HG03571 (cell line): ENCODE data around the gene TYW1.
A peak's percentile ranks its signal among the peaks of the same experiment; 100 is the strongest.
"Not testable (repeated sequence)": the region's sequence is repeated elsewhere in the genome, so short reads cannot be mapped to it uniquely, and the experiment has no call there.

Source experiments
- ATAC-seq: cut with Tn5 transposase; IDR thresholded peaks from one replicate; pipeline ENCODE4 v1.9.1; 2021; ENCODE audit not compliant: unreplicated experiment

TYW1 gene, protein sequence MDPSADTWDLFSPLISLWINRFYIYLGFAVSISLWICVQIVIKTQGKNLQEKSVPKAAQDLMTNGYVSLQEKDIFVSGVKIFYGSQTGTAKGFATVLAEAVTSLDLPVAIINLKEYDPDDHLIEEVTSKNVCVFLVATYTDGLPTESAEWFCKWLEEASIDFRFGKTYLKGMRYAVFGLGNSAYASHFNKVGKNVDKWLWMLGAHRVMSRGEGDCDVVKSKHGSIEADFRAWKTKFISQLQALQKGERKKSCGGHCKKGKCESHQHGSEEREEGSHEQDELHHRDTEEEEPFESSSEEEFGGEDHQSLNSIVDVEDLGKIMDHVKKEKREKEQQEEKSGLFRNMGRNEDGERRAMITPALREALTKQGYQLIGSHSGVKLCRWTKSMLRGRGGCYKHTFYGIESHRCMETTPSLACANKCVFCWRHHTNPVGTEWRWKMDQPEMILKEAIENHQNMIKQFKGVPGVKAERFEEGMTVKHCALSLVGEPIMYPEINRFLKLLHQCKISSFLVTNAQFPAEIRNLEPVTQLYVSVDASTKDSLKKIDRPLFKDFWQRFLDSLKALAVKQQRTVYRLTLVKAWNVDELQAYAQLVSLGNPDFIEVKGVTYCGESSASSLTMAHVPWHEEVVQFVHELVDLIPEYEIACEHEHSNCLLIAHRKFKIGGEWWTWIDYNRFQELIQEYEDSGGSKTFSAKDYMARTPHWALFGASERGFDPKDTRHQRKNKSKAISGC

DNA sequence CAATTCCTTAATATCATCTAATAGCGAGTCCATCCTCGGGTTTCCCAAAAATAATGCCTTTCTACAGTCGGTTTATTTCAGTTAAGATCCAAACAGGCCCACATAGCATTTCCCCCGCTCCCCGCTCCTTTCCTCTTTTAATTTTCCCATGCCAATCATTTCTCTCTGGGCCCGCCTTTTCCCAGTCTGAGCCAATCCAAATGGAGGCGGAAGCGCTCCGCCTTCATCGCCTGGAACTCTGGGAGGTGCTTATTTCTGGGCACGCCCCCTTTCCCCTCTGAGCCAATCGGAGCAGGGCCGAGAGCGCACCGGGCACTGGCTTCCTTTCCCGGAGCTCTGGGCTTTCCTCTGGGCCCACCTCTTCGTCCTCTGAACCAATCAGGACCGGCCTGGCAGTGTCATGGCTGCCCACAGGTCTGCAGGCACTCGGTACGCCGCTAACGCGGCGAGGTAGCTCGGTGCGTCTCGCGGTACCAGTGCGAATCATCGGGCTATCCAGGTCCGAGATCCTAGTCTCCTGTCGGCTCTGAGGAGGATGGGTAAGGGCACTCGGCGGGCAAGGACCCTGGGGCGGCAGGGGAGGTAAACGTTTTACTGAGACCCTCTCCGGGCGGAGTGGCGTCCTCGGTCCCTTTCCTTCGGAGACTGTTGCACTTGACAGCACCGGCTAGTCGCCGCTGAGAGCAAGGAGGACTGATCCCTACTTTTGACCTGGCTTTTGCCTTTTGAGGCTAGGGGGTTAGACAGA lies at the start of gene TYW1:
Gene TYW1 (plus strand): TSS at position 390 of the 748 bp plus-strand sequence. CDS start 146 bp downstream, at position 536.
- ATAC-seq: peak; percentile 87

DNA sequence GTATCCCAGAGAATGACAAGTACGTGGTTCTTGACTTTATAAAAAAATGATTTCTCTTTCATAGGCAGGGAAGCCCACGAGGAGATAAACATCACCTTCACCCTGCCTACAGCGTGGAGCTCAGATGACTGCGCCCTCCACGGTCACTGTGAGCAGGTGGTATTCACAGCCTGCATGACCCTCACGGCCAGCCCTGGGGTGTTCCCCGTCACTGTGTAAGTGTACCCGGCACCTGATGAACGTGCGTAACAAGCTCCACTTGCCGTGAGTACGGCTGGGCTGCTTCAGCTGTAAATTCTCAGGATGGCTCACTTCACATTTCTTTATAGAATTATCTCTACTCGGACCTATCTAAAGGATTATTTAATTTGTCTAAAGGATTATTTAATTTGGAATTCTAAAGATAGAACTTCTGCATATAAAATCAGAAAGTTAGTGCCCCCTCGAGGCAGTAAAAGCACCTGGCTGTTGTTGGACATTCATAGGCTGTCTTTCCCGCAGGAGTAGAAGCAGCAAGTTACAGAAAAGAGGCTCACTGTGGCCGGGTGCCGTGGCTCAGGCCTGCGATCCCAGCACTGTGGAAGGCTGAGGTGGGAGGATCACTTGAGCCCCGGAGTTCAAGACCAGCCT lies 48.0 kb upstream of the TYW1 start:
- no peak for ATAC-seq

DNA sequence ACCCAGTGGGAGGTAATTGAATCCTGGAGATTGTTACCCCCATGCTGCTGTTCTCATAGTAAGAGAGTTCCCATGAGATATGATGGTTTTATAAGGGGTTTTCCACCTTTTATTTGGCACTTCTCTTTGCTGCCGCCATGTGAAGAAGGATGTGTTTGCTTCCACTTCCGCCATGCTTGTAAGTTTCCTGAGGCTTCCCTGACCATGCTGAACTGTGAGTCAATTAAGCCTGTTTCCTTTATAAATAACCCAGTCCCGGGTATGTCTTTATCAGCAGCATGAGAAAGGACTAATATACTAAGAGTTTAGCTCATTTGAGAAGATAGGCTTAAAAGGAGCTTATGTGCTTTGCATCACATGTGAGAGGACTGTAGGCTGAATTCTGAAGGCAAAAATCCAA lies 46.3 kb upstream of the TYW1 start:
- ATAC-seq: no peak

DNA sequence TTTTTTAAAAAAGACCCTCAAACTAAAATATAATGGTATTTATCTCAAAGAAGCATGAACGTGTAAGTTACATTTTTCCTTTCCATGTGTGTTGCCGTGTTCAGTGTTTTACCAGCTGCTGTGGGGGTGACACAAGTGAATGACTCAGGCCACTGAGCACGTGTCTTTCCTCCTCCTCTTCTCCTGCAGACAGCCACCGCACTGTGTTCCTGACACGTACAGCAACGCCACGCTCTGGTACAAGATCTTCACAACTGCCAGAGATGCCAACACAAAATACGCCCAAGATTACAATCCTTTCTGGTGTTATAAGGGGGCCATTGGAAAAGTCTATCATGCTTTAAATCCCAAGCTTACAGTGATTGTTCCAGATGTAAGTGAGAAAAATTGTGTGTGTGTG lies 45.9 kb upstream of the TYW1 start:
- no peak for ATAC-seq

DNA sequence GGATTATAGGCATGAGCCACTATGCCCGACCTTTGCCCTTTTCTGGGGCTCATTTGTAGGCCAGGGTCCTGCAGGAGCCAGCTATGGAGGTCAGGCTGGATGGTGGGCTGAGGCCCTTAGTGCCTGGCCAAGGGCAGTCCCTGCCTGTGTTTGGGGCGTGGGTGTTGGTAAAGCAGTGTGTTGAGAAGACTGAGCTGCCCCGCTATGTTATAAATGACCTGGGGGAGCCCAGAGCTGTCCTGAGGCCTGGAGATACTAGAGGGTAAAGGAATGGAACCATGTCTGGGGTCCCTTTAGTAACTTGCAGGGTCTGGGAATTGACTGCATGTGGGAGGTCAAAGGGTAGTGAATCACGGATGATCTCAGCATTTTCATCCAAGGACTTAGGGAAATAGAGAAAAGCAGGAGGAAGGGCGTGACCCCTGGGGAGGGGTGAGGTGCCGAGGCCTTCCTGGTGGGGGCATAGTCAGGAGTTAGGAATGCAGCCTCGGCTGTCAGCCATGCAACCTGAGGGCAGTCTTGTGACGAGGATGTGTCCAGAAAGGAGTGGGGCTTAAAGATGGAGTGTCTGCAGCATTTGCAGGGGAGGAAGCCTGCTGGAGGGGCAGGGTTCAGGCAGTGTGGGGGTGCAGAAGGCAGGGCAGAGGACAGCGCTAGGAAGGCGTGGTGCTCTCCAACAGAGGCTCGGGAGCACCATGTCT lies 44.1 kb upstream of the TYW1 start:
- no peak for ATAC-seq

DNA sequence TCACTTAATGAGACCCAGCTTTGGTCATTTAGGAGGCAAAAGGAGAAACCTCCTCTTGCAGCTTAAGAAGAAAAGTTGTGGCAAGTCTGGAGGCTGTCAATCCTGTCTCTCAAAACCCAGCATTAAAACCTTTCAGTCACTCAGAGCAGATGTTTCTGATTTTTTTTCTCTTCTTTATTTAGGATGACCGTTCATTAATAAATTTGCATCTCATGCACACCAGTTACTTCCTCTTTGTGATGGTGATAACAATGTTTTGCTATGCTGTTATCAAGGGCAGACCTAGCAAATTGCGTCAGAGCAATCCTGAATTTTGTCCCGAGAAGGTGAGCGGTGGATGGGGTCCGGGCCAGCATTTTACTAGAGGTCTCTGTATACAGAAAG lies 43.6 kb upstream of the TYW1 start:
- ATAC-seq: no peak

DNA sequence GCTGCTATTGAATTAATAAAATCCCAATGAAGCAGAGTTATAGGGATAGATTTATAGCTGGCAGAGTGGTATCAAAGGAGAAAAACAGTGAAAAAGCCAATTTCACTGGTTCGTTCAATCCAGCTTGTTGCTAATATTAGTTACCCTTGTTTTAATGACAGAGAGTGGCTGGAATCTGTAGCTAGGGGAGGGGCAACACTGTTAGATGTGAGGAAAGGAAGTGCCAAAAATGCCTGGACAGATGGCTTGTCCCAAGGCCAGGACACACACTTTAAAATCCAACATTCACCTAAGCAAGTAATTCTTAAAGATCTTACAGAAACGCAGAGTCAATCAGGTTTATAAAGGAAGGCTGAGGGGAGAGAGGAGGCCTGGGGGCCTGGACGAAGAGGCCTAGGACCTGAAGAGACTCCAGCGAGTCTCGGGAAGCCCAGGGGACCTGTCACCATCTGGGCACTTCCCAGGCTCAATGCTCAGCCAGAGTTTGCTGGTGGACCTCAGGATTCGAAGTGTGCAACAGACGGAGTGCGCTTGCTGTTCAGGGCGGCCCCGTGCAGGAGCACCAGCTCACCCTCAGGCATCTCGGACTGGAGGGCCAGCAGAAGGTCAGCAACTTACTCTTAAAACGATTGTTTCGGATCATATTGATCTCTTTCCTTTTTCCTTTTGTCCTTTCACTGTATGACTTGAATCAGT lies 38.9 kb upstream of the TYW1 start:
- no peak for ATAC-seq

DNA sequence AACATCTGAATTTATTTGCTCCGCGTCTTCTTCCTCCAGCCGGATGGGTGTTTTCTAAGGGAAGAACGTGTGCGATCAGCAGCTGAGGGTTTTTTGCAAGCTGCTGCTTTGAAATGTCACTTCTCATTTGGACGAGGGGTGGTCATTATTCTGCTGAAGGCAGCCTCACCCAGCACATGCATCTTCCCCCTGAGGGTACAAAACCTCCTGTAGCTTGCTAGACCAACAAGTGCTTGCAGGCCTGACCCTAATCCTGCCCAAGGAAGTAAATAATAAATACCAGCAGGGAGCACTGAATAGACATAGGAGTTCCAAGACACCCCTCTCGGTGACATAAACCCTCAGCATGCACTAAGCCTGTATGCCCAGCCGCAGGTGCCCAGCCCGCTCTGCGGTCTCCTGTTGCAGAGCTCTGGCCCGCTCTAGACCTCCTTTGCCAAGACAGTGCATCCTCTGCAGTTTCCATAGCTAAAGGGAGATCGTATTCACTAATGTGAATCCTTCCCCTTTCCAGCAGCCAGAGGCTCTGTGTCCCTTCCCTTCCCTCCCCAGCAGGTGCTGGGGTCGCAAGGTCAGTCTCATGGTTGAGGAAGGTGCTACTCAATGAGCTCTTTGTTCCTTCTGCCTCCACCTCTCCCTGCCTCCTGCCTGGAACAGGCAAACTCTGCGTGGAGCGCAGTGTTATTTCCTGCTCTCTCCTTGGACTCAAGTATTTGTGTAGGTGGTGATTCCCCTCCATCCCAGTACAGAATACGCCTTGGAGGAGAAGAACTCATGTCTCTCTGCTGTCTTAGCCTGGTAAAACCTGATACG lies 37.9 kb upstream of the TYW1 start:
- ATAC-seq: no peak

DNA sequence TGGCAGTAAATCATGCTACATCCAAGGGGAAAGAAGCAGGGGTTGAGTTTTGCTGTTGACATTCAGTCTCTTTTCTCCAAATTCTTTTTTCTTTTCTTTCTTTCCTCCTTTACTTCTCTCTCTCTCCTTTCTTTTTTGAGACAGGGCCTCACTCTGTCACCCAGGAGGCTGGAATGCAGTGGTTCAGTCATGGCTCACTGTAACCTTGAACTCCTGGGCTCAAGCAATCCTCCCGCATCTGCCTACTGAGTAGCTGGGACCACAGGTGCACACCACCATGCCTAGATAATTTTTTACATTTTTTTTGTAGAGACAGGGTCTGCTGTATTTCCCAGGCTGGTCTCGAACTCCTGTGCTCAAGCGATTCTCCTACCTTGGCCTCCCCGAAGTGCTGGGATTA lies 36.4 kb upstream of the TYW1 start:
- no peak for ATAC-seq

DNA sequence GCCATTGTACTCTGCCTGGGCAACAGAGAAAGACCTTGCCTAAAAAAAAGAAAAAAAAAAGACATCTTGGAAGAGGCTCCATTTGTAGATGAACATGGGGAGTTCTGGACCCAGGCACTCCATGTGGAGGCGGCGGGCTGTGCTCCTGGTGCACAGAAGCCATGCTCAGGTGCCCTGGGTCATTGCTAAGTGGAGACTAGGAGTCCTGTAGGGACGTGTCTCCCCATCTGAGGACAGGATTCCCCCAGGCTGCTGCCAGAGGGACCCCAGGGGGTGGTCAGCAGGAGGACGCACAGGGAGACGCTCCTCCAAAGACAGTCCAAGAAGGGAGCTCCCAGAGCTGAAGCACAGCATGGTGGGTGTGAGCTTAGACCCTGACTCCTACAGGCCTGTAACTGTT lies 35.5 kb upstream of the TYW1 start:
- no peak for ATAC-seq

DNA sequence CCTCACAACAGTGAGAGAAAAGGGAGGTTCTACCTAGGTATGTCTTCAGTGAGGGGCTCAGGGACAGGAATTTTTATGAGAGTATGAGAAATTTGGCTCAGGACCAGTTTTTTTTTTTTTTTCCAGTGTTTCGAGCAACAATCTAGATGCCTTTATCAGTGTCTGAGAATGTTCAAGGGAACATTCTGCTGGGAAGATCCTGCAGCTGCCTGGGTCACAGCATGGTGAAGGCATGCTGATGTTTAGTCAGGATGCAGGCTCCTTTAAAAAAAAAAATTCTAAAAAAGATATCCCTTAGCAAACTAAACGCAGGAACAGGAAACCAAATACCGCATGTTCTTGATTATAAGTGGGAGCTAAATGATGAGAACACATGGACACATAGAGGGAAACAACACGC lies 32.2 kb upstream of the TYW1 start:
- ATAC-seq: no peak

DNA sequence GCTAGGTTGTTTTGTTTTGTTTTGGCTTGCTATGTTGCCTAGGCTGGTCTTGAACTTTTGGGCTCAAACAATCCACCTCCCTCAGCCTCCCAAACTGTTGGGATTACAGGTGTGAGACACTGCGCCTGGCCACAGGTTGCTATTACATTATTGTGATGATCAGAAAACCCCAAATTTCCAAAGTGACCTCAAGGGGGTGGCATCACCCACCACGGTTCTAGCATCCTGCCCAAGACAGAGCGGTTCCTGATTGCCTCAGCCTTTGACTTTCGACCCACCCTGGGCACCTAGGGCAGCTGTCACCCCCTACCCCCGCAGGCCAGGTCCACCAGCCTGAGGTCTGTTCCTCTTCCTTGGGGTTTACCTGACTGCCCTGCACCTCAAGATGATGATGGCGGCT lies 29.6 kb upstream of the TYW1 start:
- no peak for ATAC-seq

DNA sequence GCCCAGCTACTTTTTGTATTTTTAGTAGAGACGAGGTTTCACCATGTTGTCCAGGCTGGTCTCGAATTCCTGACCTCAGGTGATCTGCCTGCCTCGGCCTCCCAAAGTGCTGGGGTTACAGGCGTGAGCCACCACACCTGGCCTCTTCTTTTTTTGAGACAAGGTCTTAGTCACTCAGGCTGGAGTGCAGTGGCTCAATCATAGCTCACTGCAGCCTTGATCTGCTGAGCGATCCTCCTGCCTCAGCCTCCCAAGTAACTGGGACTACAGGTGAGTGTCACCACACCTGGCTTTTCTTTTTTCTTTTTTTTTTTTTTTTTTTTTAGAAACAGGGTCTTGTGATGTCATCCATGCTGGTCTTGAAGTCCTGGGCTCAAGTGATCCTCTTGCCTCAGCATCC lies 27.6 kb upstream of the TYW1 start:
- not testable (repeated sequence) for ATAC-seq

DNA sequence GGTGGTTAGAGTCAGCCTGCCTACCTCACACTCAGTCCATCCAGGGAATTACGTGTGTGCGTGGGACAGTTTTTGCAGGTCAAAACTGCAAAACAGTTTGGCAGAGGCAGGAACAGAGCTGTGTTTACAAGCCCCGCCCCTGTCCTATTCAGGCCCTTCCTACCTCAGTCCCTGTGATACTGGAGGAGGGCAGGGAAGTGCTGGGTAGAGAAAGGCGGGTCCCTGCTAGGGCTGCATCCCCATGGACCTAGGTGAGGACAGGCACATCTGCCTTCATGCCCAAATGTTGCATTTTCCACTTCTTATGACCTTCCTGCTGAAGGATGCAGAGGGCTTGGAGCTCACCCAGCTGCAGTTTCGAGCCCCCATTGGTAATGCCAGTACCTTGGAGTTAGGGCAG lies 26.3 kb upstream of the TYW1 start:
- ATAC-seq: no peak

DNA sequence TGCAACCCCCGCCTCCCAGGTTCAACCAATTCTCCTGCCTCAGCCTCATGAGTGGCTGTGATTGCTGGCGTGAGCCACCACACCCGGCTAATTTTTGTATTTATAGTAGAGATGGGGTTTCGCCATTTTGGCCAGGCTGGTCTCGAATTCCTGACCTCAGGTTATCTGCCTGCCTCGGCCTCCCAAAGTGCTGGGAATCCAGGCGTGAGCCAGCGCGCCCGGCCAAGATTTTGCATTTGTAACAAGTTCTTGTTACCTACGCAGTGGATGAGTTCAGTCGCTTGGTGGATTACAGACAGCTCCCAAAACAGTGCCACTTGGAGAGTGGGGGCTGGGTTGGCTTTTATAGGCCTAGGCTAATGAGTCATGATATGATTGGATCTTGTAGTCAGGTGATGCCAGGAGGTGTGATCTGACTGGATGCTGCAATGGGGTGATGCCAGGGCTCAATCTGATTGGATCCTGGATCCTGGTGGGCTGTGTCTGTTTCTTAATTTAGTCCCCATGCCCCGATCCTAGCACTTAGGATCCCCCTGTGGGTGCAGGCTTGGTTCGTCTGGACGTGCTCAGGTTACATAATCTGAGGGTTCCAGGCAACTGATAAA lies 21.5 kb upstream of the TYW1 start:
- no peak for ATAC-seq

DNA sequence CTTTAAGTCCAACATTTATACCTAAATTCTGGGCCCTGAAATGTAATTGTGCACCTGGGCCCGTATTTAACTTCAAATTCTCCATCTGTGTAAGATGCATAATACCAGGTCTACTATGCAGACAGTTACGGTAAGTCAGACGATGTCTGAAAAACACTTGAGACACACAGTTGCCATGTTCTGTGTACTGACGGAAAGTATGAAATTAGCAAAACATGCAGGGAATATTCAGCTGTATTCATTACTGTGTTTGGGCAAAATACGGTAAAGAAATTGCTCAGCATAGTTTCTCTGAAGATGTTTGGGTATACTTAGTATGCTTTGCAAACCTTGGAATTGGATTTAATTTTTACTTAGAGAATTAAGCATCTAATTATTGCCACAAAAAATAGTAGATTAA lies 18.3 kb upstream of the TYW1 start:
- ATAC-seq: not testable (repeated sequence)

DNA sequence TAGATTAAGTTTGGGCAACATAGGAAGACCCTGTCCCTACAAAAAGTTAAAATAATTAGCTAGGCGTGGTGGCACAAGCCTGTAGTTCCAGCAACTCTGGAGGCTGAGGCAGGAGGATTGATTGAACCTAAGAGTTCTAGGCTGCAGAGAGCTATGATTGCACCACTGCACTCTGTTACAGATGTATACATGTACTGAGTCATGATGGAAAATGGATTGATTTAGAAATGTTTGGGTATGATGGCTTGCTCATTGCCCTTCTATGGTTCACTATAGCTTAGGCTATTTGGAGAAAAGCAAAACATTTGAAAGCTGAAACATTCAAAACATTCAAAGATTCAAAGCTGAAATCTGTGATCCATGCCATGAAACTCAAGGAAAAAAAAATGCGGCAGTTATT lies 17.6 kb upstream of the TYW1 start:
- not testable (repeated sequence) for ATAC-seq

DNA sequence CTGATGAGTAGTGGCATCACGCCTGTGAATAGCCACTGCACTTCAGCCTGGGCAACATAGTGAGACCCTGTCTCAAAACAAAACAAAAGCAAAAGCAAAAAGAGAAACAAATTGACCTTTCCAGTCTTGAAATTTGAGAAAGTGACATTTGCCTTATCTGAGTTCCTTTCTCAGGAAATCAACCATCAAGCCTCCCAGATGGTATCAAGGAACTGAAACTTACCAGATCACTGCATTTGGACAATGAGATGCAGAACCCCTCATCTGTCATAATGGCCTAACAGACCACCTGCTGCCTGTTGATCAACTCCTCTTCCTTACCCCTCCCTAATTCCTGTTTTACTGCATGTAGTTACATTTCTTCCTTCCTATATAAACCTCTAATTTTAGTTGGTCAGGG lies 16.3 kb upstream of the TYW1 start:
- not testable (repeated sequence) for ATAC-seq

DNA sequence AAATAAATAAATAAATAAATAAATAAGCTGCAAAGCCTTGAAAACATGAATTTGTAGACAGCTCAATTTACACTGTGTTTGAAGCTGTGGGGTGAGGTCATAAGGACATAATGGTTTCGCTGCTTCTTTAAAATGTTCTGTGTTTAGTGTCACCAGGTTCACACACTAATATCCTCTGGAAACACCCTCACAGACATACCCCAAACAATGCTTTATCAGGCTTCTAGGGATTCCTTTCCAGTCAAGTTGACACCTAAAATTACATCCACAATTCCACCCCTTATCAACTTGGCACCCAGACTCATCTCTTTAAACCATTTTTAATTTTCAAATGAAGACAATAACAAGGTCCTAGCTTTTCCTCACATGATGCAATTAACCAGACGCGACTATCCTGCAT lies 7.1 kb upstream of the TYW1 start:
- not testable (repeated sequence) for ATAC-seq
